HCT116 (cell line): ENCODE measurements around the gene ATXN2. TPM values are rescaled to one million over a fixed set of nuclear protein-coding genes. Genes with fewer than 3 reads are reported as not detected.
"Not testable (repeated sequence)": the region's sequence is repeated elsewhere in the genome, so short reads cannot be mapped to it uniquely, and the experiment has no call there.

Experiments
- ATAC-seq: fragments of 200-7000 bp; cut with Tn5 transposase; 2 replicates; pipeline ENCODE4 v1.9.1; 2020; ENCODE audit warnings: mild to moderate bottlenecking, moderate library complexity
- BruUV-seq: library from RNA; stranded (reverse); fragments of 400-500 nt; replicated peaks from 2 replicates; lab custom pipeline; 2021; lab: Mats Ljungman, UMichigan
- CTCF ChIA-PET: fragments of 300-600 bp; sonication (Branson Sonifier 250); formaldehyde crosslinking; loops from one replicate; lab custom pipeline; 2021; ENCODE audit warnings: antibody characterized with exemption; lab: Charles Lee
- POLR2A ChIA-PET: fragments of 300-600, 350-600 bp; sonication (Branson Sonifier 250); formaldehyde crosslinking; loops from one replicate; lab custom pipeline; 2021; ENCODE audit warnings: antibody characterized with exemption; lab: Charles Lee
- RAD21 ChIA-PET, 2 experiments: fragments of 300-600 bp; sonication (Branson Sonifier 250); formaldehyde crosslinking; loops; one replicate each; lab custom pipeline; 2023; ENCODE audit warnings: low total read pairs in 2 of 2; ENCODE audit not compliant: uncharacterized antibody in 2 of 2, unreplicated experiment in 2 of 2, low non-redundant PET in 1 of 2; lab: Charles Lee
- DNase-seq: peaks from one replicate; pipeline ENCODE4 v3.0.0-alpha.2; 2010; ENCODE audit warnings: low read depth, low spot score
- H2AFZ ChIP-seq: fragments of 200-600 bp; shearing (Covaris generic), sonication (generic); 2 replicates; pipeline ENCODE4 v1.6.1; 2017; ENCODE audit warnings: low read depth, mixed run types, mixed read lengths, antibody characterized with exemption, low read length; ENCODE audit not compliant: poor library complexity, severe bottlenecking
- H3K27ac ChIP-seq: 2 replicates; pipeline ENCODE4 v1.5.1; 2012; ENCODE audit warnings: low read depth, low read length
- H3K27me3 ChIP-seq: fragments of 200-600 bp; sonication (generic); 2 replicates; pipeline ENCODE4 v1.6.1; 2016; ENCODE audit warnings: mixed run types, low read length, mixed read lengths; ENCODE audit not compliant: insufficient read depth
- H3K36me3 ChIP-seq, 2 experiments: fragments of 200-500 bp in 1 of 2; fragments of 200-600 bp in 1 of 2; sonication (Bioruptor generic) in 1 of 2; sonication (generic) in 1 of 2; 2 replicates each; pipeline versions ENCODE4 v1.5.1 to v1.6.1; 2014 to 2016; ENCODE audit warnings: low read length in 2 of 2, inconsistent platforms in 1 of 2, mixed read lengths in 1 of 2, mixed run types in 1 of 2; ENCODE audit not compliant: insufficient read depth in 2 of 2, control insufficient read depth in 1 of 2
- H3K4me1 ChIP-seq, 2 experiments: fragments of 200-600 bp in 1 of 2; sonication (generic) in 1 of 2; 2 replicates each; pipeline versions ENCODE4 v1.5.1 to v1.6.1; 2012 to 2017; ENCODE audit warnings: low read length in 2 of 2, inconsistent platforms in 1 of 2, mild to moderate bottlenecking in 1 of 2, mixed read lengths in 1 of 2, mixed run types in 1 of 2, moderate library complexity in 1 of 2; ENCODE audit not compliant: insufficient read depth in 2 of 2, control insufficient read depth in 1 of 2
- H3K4me2 ChIP-seq: fragments of 200-600 bp; sonication (generic); 2 replicates; pipeline ENCODE4 v1.6.1; 2017; ENCODE audit warnings: mixed run types, low read length, mixed read lengths
- H3K4me3 ChIP-seq, 2 experiments: fragments of 200-600 bp in 1 of 2; sonication (generic) in 1 of 2; replicated peaks in 1 of 2; 2 replicates each; pipeline ENCODE4 v1.5.1; 2011 to 2016; ENCODE audit warnings: low read length in 2 of 2, control low read depth in 1 of 2, low read depth in 1 of 2, mild to moderate bottlenecking in 1 of 2, mixed read lengths in 1 of 2, mixed run types in 1 of 2
- H3K79me2 ChIP-seq: fragments of 200-600 bp; sonication (generic); 2 replicates; pipeline ENCODE4 v1.6.1; 2017; ENCODE audit warnings: mild to moderate bottlenecking, mixed run types, low read length, moderate library complexity, mixed read lengths; ENCODE audit not compliant: insufficient read depth
- H3K9ac ChIP-seq: fragments of 200-600 bp; sonication (generic); 2 replicates; pipeline ENCODE4 v1.6.1; 2016; ENCODE audit warnings: low read length, mixed read lengths
- H3K9me2 ChIP-seq: fragments of 200-600 bp; sonication (generic), shearing (Covaris generic); 2 replicates; pipeline ENCODE4 v1.6.1; 2017; ENCODE audit warnings: mixed run types, mild to moderate bottlenecking, moderate library complexity; ENCODE audit not compliant: insufficient read depth
- H3K9me3 ChIP-seq, 2 experiments: fragments of 200-500 bp in 1 of 2; fragments of 200-600 bp in 1 of 2; sonication (Bioruptor generic) in 1 of 2; sonication (generic) in 1 of 2; 2 replicates each; pipeline ENCODE4 v1.6.1; 2014 to 2017; ENCODE audit warnings: low read length in 2 of 2, mixed read lengths in 2 of 2, inconsistent platforms in 1 of 2, low read depth in 1 of 2, mild to moderate bottlenecking in 1 of 2, mixed run types in 1 of 2, moderate library complexity in 1 of 2; ENCODE audit not compliant: control insufficient read depth in 1 of 2, insufficient read depth in 1 of 2
- H4K20me1 ChIP-seq: fragments of 200-600 bp; sonication (generic), shearing (Covaris generic); 2 replicates; pipeline ENCODE4 v1.6.1; 2017; ENCODE audit warnings: mixed run types, mild to moderate bottlenecking, moderate library complexity; ENCODE audit not compliant: insufficient read depth
- CEBPB ChIP-seq: IDR thresholded peaks from 2 replicates; pipeline ENCODE4 v1.6.1; 2012; ENCODE audit warnings: low read depth
- EGR1 ChIP-seq: IDR thresholded peaks from 2 replicates; pipeline ENCODE4 v1.6.1; 2012; ENCODE audit warnings: low read depth
- EZH2 ChIP-seq: fragments of 200-600 bp; sonication (generic); IDR thresholded peaks from 2 replicates; pipeline ENCODE4 v1.6.1; 2017; ENCODE audit warnings: antibody characterized with exemption, mixed run types
- EZH2phosphoT487 ChIP-seq: fragments of 200-600 bp; IDR thresholded peaks from 2 replicates; pipeline ENCODE4 v1.6.1; 2018; ENCODE audit warnings: antibody characterized with exemption, borderline replicate concordance
- FOSL1 ChIP-seq: IDR thresholded peaks from 2 replicates; pipeline ENCODE4 v1.6.1; 2012; ENCODE audit warnings: low read depth
- JUND ChIP-seq: IDR thresholded peaks from 2 replicates; pipeline ENCODE4 v1.6.1; 2012
- MAX ChIP-seq: IDR thresholded peaks from 2 replicates; pipeline ENCODE4 v1.6.1; 2012
- RAD21 ChIP-seq: IDR thresholded peaks from 2 replicates; pipeline ENCODE4 v1.6.1; 2012; ENCODE audit warnings: low read depth, mild to moderate bottlenecking
- REST ChIP-seq: IDR thresholded peaks from 2 replicates; pipeline ENCODE4 v1.6.1; 2012; ENCODE audit warnings: low read depth
- SIN3A ChIP-seq: IDR thresholded peaks from 2 replicates; pipeline ENCODE4 v1.6.1; 2012; ENCODE audit warnings: low read depth
- SRF ChIP-seq: IDR thresholded peaks from 2 replicates; pipeline ENCODE4 v1.6.1; 2012; ENCODE audit warnings: low read depth
- TCF7L2 ChIP-seq: IDR thresholded peaks from 2 replicates; pipeline ENCODE4 v1.7.0; 2011; ENCODE audit warnings: borderline replicate concordance, inconsistent platforms; ENCODE audit not compliant: insufficient read depth, insufficient read length; ENCODE audit errors: extremely low read depth
- YY1 ChIP-seq: IDR thresholded peaks from 2 replicates; pipeline ENCODE4 v1.6.1; 2011; ENCODE audit warnings: low read length, low read depth, moderate library complexity, mild to moderate bottlenecking; ENCODE audit not compliant: insufficient replicate concordance; ENCODE audit errors: extremely low read depth
- ZBTB33 ChIP-seq: IDR thresholded peaks from 2 replicates; pipeline ENCODE4 v1.6.1; 2011; ENCODE audit warnings: mild to moderate bottlenecking, low read length, moderate library complexity; ENCODE audit not compliant: insufficient replicate concordance; ENCODE audit errors: extremely low read depth
- ZFX ChIP-seq: fragments of 450-650 bp; IDR thresholded peaks from 2 replicates; pipeline ENCODE4 v1.6.1; 2017
- intact Hi-C: fragments of 100-400 bp; cut with micrococcal nuclease; formaldehyde crosslinking; loops from 2 replicates; pipeline ENCODE4 v1.10.0; 2022
- total RNA-seq: library from RNA; stranded (reverse); gene quantifications from one replicate; pipeline ENCODE4 v1.2.1, GENCODE V29; 2021; ENCODE audit not compliant: unreplicated experiment

Gene ATXN2
- total RNA-seq, 1 experiment from 2014 or later = 72.7 TPM

GRCh38 chr12:111602348-111602747, 3.2 kb upstream of the ATXN2 start:
- peaks cover 11% of the 10 kb centered on the region for H3K79me2 ChIP-seq
- no peak overlapping the region for H3K27ac ChIP-seq
- no TSS peak for BruUV-seq
- ChIA-PET CTCF (no interaction called here), RAD21 (no interaction called here)
- intact Hi-C loops = no loop called here
- H3K9me3 ChIP-seq = no peaks in the 10 kb centered on the region
- no peak overlapping the region for H3K4me2 ChIP-seq
- H3K9ac ChIP-seq = no peak overlapping the region
- H3K36me3 ChIP-seq = no peaks in the 10 kb centered on the region
- DNase-seq = no peak
- H3K27me3 ChIP-seq = no peaks in the 10 kb centered on the region
- no peak overlapping the region for H3K4me3 ChIP-seq
- H4K20me1 ChIP-seq = no peaks in the 10 kb centered on the region
- no peak for ATAC-seq
- no peak overlapping the region for H2AFZ ChIP-seq
- TF ChIP-seq REST (no peak), EZH2phosphoT487 (no peak), TCF7L2 (no peak), CEBPB (no peak), RAD21 (no peak), SRF (no peak), YY1 (no peak), EGR1 (no peak), EZH2 (no peak), FOSL1 (no peak), SIN3A (no peak), ZFX (no peak), MAX (no peak), JUND (no peak), ZBTB33 (no peak)
- TF ChIP-seq, all 23 proteins: peak for 0
- Histone ChIP-seq H3K9me2 (no peaks in the 10 kb centered on the region), H3K4me1 (peaks cover 10 to 11% of the 10 kb centered on the region in 2 experiments; a peak in 3 of 4 replicates)
- POLR2A ChIA-PET = no interaction called here

- peak overlapping the region; percentile 16 for H3K27ac ChIP-seq
- BruUV-seq = not testable (repeated sequence)
Measured at GRCh38 chr12:111600986-111601385, 1.9 kb upstream of the ATXN2 start.

More at GRCh38 chr12:111600986-111601385, 1.9 kb upstream of the ATXN2 start:
- H3K9me3 ChIP-seq, H3K9ac ChIP-seq, intact Hi-C loops, H3K36me3 ChIP-seq, H3K4me2 ChIP-seq, ATAC-seq, POLR2A ChIA-PET, H3K9me2 ChIP-seq, RAD21 ChIA-PET, H2AFZ ChIP-seq, H3K4me3 ChIP-seq, H4K20me1 ChIP-seq, H3K27me3 ChIP-seq, CTCF ChIA-PET, DNase-seq: not testable (repeated sequence)
- Histone ChIP-seq H3K4me1 (peaks cover 19 to 25% of the 10 kb centered on the region in 2 experiments), H3K79me2 (peaks cover 24% of the 10 kb centered on the region)
